ENCODE measurements around the gene ABHD12.

ABHD12 gene

DNA sequence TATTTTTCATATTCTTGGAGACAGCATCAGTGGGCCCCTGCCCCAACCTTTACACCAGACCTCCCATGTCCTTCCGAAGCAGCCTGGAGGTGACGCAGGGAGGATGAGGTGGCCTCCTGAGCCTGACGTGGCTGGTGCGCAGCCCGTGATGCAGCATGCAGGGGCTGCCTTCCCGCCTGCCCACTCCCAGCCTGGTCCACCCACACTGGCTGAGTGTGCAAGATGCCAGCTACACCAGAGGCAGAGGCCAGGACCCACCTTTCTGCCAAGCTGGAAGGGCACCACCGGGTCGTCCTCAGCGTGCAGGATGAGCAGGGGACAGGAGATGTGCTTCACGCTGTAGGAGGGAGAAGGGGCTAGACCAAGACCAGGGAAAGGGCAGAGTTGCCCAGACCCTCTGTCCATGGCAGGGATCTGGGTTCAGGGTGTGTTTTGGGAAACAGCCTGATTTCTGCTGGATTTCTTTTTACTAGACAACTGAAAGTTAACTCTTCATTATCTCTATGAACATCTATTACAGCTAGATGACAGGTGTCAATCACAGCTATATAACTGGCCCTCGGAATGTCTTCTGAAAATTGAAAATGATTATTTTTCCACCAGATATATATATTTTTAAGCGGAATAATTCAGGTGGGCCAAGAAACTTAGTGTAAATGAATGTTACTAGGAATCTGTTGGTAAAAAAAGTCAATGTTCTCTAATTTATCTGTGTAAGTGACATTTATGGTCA lies 87.2 kb downstream of the ABHD12 start:
- FAIRE-seq: no peak
- DNase-seq (ENCODE audit: insufficient read length, low spot score): no peak
- no peak for TF ChIP-seq POLR2A (IDR thresholded peaks at IDR 0.05; ENCODE audit: low read depth, low read length)
- TF ChIP-seq PAX5 (IDR thresholded peaks at IDR 0.05; ENCODE audit: insufficient read depth, low read length, severe bottlenecking): no peak
- TF ChIP-seq SPI1 (IDR thresholded peaks at IDR 0.05; ENCODE audit: low read depth, low read length): no peak

DNA sequence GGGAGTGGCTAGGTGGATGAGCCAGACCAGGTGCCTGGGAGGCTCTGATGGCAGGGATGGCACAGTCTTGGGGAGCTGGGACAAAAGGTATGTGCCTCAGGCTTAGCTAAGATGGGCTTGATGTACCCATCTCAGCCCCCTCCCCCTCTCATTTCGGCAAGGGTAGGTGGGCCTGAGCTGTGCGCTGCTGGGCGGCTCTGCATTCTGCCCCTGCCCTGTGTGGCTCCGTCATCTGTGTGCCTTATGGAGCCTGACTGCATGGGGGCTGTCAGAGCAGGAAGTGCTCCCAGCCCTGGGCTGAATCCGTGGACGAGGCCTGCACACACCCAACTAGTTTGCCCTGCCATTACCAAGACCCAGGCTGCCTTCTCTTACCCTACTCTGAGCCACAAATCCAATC lies 88.0 kb downstream of the ABHD12 start:
- DNase-seq (ENCODE audit: insufficient read length, low spot score) (no peak), FAIRE-seq (no peak)
- TF ChIP-seq POU2F2 (IDR thresholded peaks at IDR 0.05; ENCODE audit: low read depth, low read length): no peak
- TF ChIP-seq PAX5 (IDR thresholded peaks at IDR 0.05; ENCODE audit: insufficient read depth, low read length, severe bottlenecking): no peak
- TF ChIP-seq POLR2A (IDR thresholded peaks at IDR 0.05; ENCODE audit: low read depth, low read length): no peak
- TF ChIP-seq TAF1 (IDR thresholded peaks at IDR 0.05; ENCODE audit: low read depth, low read length): no peak
- TF ChIP-seq SPI1 (IDR thresholded peaks at IDR 0.05; ENCODE audit: low read depth, low read length): no peak
- TF ChIP-seq POLR2AphosphoS5 (IDR thresholded peaks at IDR 0.05; ENCODE audit: low read depth, low read length): no peak

DNA sequence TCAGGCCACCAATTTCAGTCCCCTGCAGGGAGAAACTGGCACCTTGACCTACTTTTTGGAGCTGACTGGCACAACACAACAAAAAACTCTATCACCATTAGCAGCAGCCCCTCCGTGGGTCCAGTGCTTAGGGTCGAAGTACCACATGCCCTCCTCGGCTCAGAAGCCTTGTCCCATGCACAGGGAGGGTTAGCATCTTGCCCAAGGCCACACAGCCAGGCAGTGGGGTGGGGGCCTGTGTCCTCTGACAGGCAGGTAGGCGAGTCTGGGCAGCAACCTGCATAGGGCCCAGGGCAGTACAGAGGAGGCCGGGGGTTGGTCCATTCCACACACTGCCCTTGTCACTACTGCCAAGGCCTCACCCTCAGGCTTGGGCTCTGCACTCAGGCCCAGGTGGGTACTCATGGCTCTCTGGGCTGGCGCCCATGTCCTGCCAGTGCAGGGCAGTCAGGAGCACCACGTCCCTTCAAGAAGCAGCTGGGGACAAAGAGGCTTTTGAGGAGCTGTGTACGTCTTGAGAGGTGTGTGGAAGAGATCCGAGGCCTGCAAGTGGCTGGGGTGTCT lies 89.2 kb downstream of the ABHD12 start:
- FAIRE-seq (no peak), DNase-seq (ENCODE audit: insufficient read length, low spot score) (no peak)
- TF ChIP-seq TAF1 (IDR thresholded peaks at IDR 0.05; ENCODE audit: low read depth, low read length) (no peak), POU2F2 (IDR thresholded peaks at IDR 0.05; ENCODE audit: low read depth, low read length) (no peak), PAX5 (IDR thresholded peaks at IDR 0.05; ENCODE audit: insufficient read depth, low read length, severe bottlenecking) (no peak), POLR2A (IDR thresholded peaks at IDR 0.05; ENCODE audit: low read depth, low read length) (no peak), SPI1 (IDR thresholded peaks at IDR 0.05; ENCODE audit: low read depth, low read length) (no peak)

DNA sequence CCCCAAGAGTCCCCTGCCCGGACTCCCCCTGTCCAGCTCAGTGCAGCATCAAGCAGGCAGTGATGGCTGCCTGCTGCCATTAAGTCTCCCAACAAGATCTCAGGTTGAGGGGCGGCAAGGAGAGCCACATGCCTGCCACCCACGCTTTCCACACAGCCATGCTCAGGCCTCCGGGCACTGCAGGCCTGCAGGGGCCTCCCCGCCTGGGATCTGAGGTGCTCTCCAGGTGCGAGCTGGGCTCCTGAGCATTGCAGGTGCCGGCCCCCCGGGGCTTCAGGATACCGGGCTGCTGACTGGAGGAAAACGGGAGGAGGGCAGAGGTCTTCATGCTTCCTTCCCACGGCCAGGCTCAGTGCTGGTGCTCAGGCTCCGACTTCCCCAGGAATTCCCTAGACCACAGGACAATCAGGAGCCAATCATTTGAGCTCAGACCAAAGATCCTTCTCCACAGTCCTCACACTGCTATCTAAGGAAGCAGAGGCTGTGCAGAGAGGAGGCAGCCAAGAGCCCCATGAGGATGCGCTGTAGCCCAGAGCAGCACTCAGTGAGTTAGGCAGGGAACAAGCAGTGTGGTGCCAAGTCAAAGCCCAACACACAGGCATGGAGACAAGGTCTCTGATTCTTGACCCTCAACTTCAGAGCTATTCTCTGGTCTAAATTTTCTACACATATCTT lies 90.0 kb downstream of the ABHD12 start:
- no peak for TF ChIP-seq SPI1 (IDR thresholded peaks at IDR 0.05; ENCODE audit: low read depth, low read length)
- no peak for TF ChIP-seq POLR2AphosphoS5 (IDR thresholded peaks at IDR 0.05; ENCODE audit: low read depth, low read length)
- TF ChIP-seq PAX5 (IDR thresholded peaks at IDR 0.05; ENCODE audit: insufficient read depth, low read length, severe bottlenecking): no peak
- no peak for TF ChIP-seq POU2F2 (IDR thresholded peaks at IDR 0.05; ENCODE audit: low read depth, low read length)
- TF ChIP-seq TAF1 (IDR thresholded peaks at IDR 0.05; ENCODE audit: low read depth, low read length): no peak
- no peak for TF ChIP-seq POLR2A (IDR thresholded peaks at IDR 0.05; ENCODE audit: low read depth, low read length)
- no peak for FAIRE-seq
- DNase-seq (ENCODE audit: insufficient read length, low spot score): no peak

DNA sequence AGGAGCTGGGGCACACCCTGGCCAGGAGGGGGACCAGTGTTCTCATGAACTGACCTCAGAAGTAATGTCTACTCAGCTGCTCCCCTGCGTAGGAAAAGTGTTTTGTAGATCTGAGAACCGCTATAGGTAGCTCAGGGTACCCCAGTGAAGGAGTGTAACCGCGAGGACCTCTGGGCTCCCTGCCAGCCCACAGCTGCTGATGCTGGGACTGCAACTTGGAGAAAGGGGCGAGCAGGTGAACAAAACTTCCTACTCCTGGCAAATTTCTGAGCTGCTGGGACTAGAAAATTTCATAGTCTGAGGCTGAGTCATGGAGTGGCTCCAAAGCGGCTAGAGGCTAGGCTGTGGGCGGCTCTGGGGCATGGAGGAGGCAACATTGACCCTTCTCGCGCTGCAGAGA lies 90.8 kb downstream of the ABHD12 start:
- DNase-seq (ENCODE audit: insufficient read length, low spot score) (no peak), FAIRE-seq (no peak)
- no peak for TF ChIP-seq PAX5 (IDR thresholded peaks at IDR 0.05; ENCODE audit: insufficient read depth, low read length, severe bottlenecking)

DNA sequence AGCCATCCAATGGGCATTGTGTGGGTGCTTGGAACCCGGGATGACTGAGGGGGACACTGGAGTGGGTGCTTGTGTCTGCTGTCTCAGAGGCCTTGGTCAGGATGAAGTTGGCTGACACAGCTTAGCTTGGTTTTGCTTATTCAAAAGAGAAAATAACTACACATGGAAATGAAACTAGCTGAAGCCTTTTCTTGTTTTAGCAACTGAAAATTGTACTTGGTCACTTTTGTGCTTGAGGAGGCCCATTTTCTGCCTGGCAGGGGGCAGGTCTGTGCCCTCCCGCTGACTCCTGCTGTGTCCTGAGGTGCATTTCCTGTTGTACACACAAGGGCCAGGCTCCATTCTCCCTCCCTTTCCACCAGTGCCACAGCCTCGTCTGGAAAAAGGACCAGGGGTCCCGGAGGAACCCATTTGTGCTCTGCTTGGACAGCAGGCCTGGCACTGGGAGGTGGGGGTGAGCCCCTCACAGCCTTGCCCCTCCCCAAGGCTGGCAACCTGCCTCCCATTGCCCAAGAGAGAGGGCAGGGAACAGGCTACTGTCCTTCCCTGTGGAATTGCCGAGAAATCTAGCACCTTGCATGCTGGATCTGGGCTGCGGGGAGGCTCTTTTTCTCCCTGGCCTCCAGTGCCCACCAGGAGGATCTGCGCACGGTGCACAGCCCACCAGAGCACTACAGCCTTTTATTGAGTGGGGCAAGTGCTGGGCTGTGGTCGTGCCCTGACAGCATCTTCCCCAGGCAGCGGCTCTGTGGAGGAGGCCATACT lies 93.3 kb downstream of the ABHD12 start:
- peak; percentile 60 for DNase-seq (ENCODE audit: insufficient read length, low spot score)
- peak; percentile 84 for FAIRE-seq

DNA sequence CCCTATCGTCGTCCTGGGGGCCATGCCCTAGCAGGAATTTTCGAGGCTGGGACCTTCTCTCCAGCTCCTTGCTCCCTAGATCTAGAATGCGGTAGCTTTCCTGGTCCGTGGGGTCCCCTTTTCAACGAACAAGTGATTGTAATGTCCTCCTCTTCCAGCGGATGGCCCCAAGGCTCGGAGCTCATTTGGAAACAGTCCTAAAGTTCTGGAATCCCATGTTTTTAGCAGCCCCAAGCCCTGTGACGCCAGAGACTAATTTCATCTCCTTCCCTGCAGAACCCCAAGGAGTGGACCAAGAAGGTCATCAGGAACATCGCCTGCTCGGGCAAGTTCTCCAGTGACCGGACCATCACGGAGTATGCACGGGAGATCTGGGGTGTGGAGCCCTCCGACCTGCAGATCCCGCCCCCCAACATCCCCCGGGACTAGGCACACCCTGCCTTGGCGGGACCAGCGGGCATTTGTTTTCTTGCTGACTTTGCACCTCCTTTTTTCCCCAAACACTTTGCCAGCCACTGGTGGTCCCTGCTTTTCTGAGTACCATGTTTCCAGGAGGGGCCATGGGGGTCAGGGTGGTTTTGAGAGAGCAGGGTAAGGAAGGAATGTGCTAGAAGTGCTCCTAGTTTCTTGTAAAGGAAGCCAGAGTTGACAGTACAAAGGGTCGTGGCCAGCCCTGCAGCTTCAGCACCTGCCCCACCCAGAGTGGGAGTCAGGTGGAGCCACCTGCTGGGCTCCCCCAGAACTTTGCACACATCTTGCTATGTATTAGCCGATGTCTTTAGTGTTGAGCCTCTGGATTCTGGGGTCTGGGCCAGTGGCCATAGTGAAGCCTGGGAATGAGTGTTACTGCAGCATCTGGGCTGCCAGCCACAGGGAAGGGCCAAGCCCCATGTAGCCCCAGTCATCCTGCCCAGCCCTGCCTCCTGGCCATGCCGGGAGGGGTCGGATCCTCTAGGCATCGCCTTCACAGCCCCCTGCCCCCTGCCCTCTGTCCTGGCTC lies 94.2 kb downstream of the ABHD12 start:
- TF ChIP-seq POLR2AphosphoS5 (IDR thresholded peaks at IDR 0.05; ENCODE audit: low read depth, low read length) (no peak), PAX5 (IDR thresholded peaks at IDR 0.05; ENCODE audit: insufficient read depth, low read length, severe bottlenecking) (no peak), TAF1 (IDR thresholded peaks at IDR 0.05; ENCODE audit: low read depth, low read length) (no peak), SPI1 (IDR thresholded peaks at IDR 0.05; ENCODE audit: low read depth, low read length) (no peak), POU2F2 (IDR thresholded peaks at IDR 0.05; ENCODE audit: low read depth, low read length) (no peak), POLR2A (IDR thresholded peaks at IDR 0.05; ENCODE audit: low read depth, low read length) (no peak)
- peak; percentile 68 for DNase-seq (ENCODE audit: insufficient read length, low spot score)
- FAIRE-seq: no peak

More for the DNA sequence above, 93.3 kb downstream of the ABHD12 start:
- TF ChIP-seq POLR2A (IDR thresholded peaks at IDR 0.05; ENCODE audit: low read depth, low read length) (no peak), POU2F2 (IDR thresholded peaks at IDR 0.05; ENCODE audit: low read depth, low read length) (peak; percentile 28; the same call in 1 of the 2 replicates), SPI1 (IDR thresholded peaks at IDR 0.05; ENCODE audit: low read depth, low read length) (peak; percentile 47; the same call in 1 of the 2 replicates), PAX5 (IDR thresholded peaks at IDR 0.05; ENCODE audit: insufficient read depth, low read length, severe bottlenecking) (no peak), TAF1 (IDR thresholded peaks at IDR 0.05; ENCODE audit: low read depth, low read length) (no peak), POLR2AphosphoS5 (IDR thresholded peaks at IDR 0.05; ENCODE audit: low read depth, low read length) (0 out of 2 replicates have a peak, but pooled peaks have one; percentile 15)

DNA sequence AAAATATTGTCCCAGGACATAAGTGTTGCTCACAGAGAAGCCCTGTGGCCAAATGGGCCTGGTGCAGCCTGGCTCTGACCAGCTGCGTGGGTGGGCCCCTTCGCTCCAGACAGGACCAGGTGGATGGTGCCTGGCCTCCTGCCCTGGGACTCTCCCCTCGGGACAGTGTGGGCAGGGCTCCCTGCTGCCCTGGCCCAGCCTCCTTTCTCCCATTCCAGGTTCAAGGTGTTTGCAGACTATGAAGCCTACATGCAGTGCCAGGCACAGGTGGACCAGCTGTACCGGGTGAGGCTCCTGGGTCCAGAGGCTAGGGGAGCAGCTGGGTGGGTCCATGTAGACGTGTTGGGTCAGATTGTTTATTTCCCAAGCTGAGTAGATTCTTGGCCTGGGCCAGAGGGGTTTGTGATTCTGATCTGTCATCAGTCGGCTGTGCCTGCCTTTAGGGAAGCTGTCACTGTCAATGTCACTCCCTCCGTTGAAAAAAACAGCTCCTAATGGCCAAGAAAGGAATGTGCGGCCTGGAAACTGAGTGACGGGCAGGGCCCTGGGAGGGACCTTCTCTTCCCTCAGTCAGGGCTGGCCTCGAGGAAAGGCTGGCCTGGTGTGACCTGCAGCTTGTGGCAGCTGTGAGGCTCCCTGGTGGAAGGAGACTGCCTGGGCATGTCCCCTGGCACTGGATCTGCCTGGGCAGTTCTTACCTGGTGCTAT lies 95.1 kb downstream of the ABHD12 start:
- DNase-seq (ENCODE audit: insufficient read length, low spot score) (no peak), FAIRE-seq (peak; percentile 13)
- TF ChIP-seq POLR2A (IDR thresholded peaks at IDR 0.05; ENCODE audit: low read depth, low read length) (no peak), POLR2AphosphoS5 (IDR thresholded peaks at IDR 0.05; ENCODE audit: low read depth, low read length) (no peak), POU2F2 (IDR thresholded peaks at IDR 0.05; ENCODE audit: low read depth, low read length) (no peak), PAX5 (IDR thresholded peaks at IDR 0.05; ENCODE audit: insufficient read depth, low read length, severe bottlenecking) (no peak), SPI1 (IDR thresholded peaks at IDR 0.05; ENCODE audit: low read depth, low read length) (no peak), TAF1 (IDR thresholded peaks at IDR 0.05; ENCODE audit: low read depth, low read length) (no peak)

Measured in GM12891 (cell line).